Gastrocnemius medialis (tissue), 4 donors: Measurements from ENCODE around the gene ZNF503.

Experiments
- CTCF ChIP-seq, 5 experiments: fragments of 450-650 bp in 3 of 5; fragments of 200-600 bp in 2 of 5; sonication (generic) in 2 of 5; IDR thresholded peaks in 4 of 5; conservative IDR thresholded peaks in 1 of 5; 1 replicate in 4 of 5; 2 replicates in 1 of 5; pipeline ENCODE4 v1.5.1; 2016 to 2019; ENCODE audit warnings: antibody characterized with exemption in 5 of 5, mild to moderate bottlenecking in 3 of 5, moderate library complexity in 3 of 5
- POLR2A ChIP-seq, 2 donors: fragments of 450-650 bp; IDR thresholded peaks; one replicate each; pipeline ENCODE4 v1.6.1; 2017; ENCODE audit warnings: antibody characterized with exemption in 2 of 2, mild to moderate bottlenecking in 2 of 2, moderate library complexity in 2 of 2

GRCh38 chr10:75444781-75445386, 43.3 kb upstream of the ZNF503 start:
- TF ChIP-seq CTCF (IDR thresholded peaks at IDR 0.05 in 4 of 5, conservative IDR thresholded peaks at IDR 0.05 in 1 of 5) = no peak
- no peak for TF ChIP-seq POLR2A (IDR thresholded peaks at IDR 0.05)
